BJ (cell line): ENCODE data around the gene NIPBL. TPM values are rescaled to one million over a fixed set of nuclear protein-coding genes. Genes with fewer than 3 reads are reported as not detected.

Experiments used
- CTCF ChIA-PET: fragments of 350-600 bp; formaldehyde crosslinking; extraction: SDS; loops from one replicate; lab custom pipeline; 2021; ENCODE audit warnings: antibody characterized with exemption, inconsistent platforms; lab: Yijun Ruan, JAX
- POLR2A ChIA-PET: fragments of 300-600 bp; sonication (Branson Sonifier 250); formaldehyde crosslinking; extraction: SDS; loops from one replicate; lab custom pipeline; 2021; ENCODE audit warnings: antibody characterized with exemption; lab: Charles Lee
- DNase-seq: peaks from one replicate; pipeline ENCODE4 v3.0.0-alpha.2; 2011; ENCODE audit warnings: low read depth
- H3K27me3 ChIP-seq: 2 replicates; pipeline ENCODE4 v1.6.0; 2011; ENCODE audit warnings: low read length; ENCODE audit not compliant: control insufficient read depth, insufficient read depth
- H3K36me3 ChIP-seq: 2 replicates; pipeline ENCODE4 v1.5.1; 2011; ENCODE audit warnings: low read length; ENCODE audit not compliant: control insufficient read depth, insufficient read depth
- H3K4me3 ChIP-seq: 2 replicates; pipeline ENCODE4 v1.5.1; 2011; ENCODE audit warnings: low read depth, mild to moderate bottlenecking, control low read depth, low read length
- polyA plus RNA-seq: library from polyadenylated mRNA; depleted of rRNA; stranded (reverse); fragments of >200 nt; gene quantifications from 2 replicates; pipeline ENCODE4 v1.2.3, GENCODE V29; 2011
- TF ChIP-seq, protein P1 (sequence below): IDR thresholded peaks from 2 replicates; pipeline ENCODE4 v1.5.1; 2011; ENCODE audit warnings: low read depth, mild to moderate bottlenecking, control low read depth, inconsistent platforms, low read length, moderate library complexity; ENCODE audit not compliant: insufficient read depth

The NIPBL gene
- polyA plus RNA-seq, 1 experiment = 25.6 TPM

DNA sequence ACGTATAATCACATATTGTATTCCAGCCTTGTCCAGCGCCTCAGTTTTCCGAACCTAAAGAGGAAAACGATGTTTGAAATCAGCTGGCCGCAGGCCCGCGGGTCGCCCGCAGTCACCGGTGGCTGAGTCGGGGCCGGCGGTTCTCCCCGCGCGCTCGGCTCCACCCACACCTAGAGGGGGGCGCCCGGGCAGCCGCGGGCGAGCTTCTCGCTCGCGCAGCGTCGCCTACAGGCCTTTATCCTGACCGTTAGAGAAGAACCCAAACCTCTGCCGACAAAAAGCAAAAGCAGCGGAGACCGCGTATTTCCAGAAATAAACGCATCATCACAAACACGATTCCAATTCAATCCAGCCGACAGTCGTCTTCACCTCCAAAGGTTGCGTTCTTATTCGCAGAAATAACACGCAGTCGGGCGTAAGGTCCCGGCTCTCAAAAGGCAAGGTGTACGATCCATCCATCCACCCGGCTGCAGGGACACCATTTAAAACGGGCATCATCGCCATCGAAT, 725 bp upstream of the NIPBL start:
- CTCF ChIA-PET = interaction anchor here (0.6 to 2.2 kb wide), 10 partner anchors 8 to 635 kb away, joined by 3 to 8 read pairs (median 4); no protein-coding TSS in a partner anchor
- POLR2A ChIA-PET = no interaction called here

DNA sequence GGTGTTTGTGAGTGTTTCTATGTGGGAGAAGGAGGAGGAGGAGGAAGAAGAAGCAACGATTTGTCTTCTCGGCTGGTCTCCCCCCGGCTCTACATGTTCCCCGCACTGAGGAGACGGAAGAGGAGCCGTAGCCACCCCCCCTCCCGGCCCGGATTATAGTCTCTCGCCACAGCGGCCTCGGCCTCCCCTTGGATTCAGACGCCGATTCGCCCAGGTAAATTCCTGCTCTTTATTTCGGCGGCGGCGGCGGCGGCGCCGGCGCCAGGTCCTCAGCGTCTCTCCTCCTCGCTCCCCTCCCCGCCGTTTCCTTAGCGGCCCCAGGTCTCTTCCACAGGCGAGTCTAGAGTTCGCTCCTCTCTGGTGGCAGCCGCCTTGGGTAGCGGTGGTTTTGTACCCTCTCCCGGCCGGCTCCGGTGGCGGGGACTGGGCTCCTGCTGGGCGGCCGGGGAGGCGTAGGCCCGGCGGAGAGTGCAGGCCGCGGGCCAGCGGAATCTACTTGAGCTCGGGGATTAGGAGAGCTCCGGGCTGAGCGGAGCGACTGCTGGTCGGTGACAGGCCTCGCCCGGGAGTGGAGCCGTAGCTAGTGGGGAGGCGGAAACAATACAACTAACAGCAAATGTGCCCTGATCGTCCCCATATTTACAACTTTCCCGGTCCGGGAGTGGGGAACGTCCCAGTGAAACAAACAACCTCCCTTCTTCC, 547 bp downstream of the NIPBL start:
- POLR2A ChIA-PET = interaction anchor here (0.6 kb wide), 1 partner anchor 25 kb away, joined by 3 read pairs; no protein-coding TSS in a partner anchor
- no peak for DNase-seq
- TF ChIP-seq, protein P1, sequence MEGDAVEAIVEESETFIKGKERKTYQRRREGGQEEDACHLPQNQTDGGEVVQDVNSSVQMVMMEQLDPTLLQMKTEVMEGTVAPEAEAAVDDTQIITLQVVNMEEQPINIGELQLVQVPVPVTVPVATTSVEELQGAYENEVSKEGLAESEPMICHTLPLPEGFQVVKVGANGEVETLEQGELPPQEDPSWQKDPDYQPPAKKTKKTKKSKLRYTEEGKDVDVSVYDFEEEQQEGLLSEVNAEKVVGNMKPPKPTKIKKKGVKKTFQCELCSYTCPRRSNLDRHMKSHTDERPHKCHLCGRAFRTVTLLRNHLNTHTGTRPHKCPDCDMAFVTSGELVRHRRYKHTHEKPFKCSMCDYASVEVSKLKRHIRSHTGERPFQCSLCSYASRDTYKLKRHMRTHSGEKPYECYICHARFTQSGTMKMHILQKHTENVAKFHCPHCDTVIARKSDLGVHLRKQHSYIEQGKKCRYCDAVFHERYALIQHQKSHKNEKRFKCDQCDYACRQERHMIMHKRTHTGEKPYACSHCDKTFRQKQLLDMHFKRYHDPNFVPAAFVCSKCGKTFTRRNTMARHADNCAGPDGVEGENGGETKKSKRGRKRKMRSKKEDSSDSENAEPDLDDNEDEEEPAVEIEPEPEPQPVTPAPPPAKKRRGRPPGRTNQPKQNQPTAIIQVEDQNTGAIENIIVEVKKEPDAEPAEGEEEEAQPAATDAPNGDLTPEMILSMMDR = no peak

More for the DNA sequence above, 725 bp upstream of the NIPBL start:
- H3K36me3 ChIP-seq = no peaks in the 10 kb centered on the region
- no peaks in the 10 kb centered on the region for H3K27me3 ChIP-seq
- TF ChIP-seq, protein P1 = peak; percentile 67
- no peak for DNase-seq
- peak overlapping the region; percentile 95 for H3K4me3 ChIP-seq

DNA sequence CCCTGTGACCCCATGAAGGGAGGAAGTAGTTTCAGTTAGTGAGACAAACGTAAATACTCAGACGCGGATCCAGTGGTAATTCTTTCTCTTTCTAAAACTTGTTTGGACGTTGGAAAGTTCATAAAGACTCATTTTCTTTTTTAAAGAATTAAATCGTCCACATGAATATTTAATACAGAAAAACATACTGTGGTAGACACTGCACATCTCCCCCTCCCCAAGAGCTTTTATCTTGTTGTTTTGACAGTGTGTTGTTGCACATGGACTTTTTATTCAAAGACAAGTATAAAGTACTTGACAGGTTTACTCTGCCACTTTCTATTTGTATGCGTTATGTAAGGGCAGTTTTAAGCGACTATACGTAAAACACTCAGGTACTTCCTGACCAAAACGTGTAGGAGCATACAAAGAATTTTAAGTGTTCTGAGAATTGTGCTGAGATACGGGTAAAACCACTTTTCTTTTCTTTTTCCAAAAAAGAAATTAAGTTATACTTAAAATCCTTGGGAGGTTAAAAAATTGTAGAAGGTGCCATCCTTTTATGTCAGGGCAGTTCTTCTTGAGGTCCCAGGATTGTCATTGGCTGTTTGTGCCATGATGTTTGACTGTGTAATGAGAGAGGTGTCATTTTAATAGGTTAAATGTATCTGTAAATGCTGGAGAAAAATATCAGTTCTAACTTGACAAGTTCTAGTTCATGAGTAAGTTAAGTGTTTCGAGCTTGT, 1.3 kb downstream of the NIPBL start:
- ChIA-PET POLR2A (interaction anchor here (0.7 kb wide), 1 partner anchor 111 kb away, joined by 8 read pairs; no protein-coding TSS in a partner anchor), CTCF (interaction anchor here (0.6 kb wide), 1 partner anchor 73 kb away, joined by 4 read pairs; no protein-coding TSS in a partner anchor)
- no peak for DNase-seq
- Histone ChIP-seq H3K4me3 (peak overlapping the region; percentile 95), H3K27me3 (no peaks in the 10 kb centered on the region), H3K36me3 (no peaks in the 10 kb centered on the region)
- TF ChIP-seq, protein P1 = no peak

More for the DNA sequence above, 547 bp downstream of the NIPBL start:
- CTCF ChIA-PET = interaction anchor here (0.8 to 1.9 kb wide), 5 partner anchors 27 to 138 kb away, joined by 3 to 8 read pairs (median 4); no protein-coding TSS in a partner anchor
- H3K36me3 ChIP-seq = no peaks in the 10 kb centered on the region
- H3K4me3 ChIP-seq = peak overlapping the region; percentile 95
- no peaks in the 10 kb centered on the region for H3K27me3 ChIP-seq

DNA sequence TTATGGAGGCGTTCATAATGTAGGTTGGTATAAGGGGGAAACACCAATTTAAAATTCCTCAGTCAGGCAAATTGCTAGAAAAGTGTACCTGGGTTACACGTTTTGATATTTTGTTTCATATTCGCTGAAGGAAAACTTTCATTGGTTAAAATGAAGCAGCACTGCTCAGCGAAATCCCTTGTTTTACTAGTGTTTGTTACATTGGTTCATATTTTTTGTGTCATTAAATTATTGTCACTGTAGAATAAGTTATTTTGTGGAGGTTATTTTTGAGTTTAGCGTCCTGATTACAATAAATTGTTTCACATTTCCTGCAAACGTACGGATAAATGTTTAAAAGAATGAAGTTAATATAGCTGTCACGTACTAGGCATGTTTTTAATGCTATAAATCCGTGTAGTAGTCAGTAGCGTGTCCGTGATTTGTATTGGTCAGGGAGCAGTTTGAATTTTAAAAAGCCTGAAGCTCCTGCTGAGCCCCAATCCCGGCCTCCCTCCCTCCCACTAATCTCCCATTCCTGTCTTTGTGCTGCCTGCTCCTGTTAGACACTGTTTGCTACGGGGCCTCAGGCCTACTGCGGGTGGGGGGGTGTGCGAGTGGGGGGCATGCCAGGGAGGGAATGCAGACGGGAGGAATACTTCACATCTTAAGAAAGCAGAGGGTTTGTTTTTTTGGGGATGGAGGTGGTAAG, 2.0 kb downstream of the NIPBL start:
- POLR2A ChIA-PET = interaction anchor here (0.7 kb wide), 1 partner anchor 110 kb away, joined by 8 read pairs; no protein-coding TSS in a partner anchor

More for the DNA sequence above, 2.0 kb downstream of the NIPBL start:
- DNase-seq = no peak
- Histone ChIP-seq H3K4me3 (peak overlapping the region; percentile 95), H3K27me3 (no peaks in the 10 kb centered on the region), H3K36me3 (no peaks in the 10 kb centered on the region)
- CTCF ChIA-PET = interaction anchor here (0.6 to 1.2 kb wide), 2 partner anchors 73 to 125 kb away, joined by 3 to 4 read pairs; no protein-coding TSS in a partner anchor
- TF ChIP-seq, protein P1 = no peak
